Measurements from ENCODE around the gene MACROD1.
"Not testable (repeated sequence)": the region's sequence is repeated elsewhere in the genome, so short reads cannot be mapped to it uniquely, and the experiment has no call there.

MACROD1 gene

GRCh38 chr11:64185175-64185692 is 19.3 kb upstream of the MACROD1 start:
- no peak for DNase-seq

GRCh38 chr11:64183890-64184289 is 18.0 kb upstream of the MACROD1 start:
- no peak for DNase-seq

GRCh38 chr11:64181506-64182411 is 15.8 kb upstream of the MACROD1 start:
- peak; percentile 87 for DNase-seq

GRCh38 chr11:64180891-64181290 is 15.0 kb upstream of the MACROD1 start:
- DNase-seq: no peak

GRCh38 chr11:64178951-64179639 is 13.2 kb upstream of the MACROD1 start:
- no peak for DNase-seq

GRCh38 chr11:64178203-64178602 is 12.3 kb upstream of the MACROD1 start:
- no peak for DNase-seq

- no peak for DNase-seq
Observed at GRCh38 chr11:64176751-64177150, 10.8 kb upstream of the MACROD1 start.

- no peak for DNase-seq
Observed at GRCh38 chr11:64173616-64174355, 7.9 kb upstream of the MACROD1 start.

- no peak for DNase-seq
Observed at GRCh38 chr11:64170419-64170818, 4.5 kb upstream of the MACROD1 start.

- DNase-seq: peak; percentile 62
Observed at GRCh38 chr11:64165481-64165841, 452 bp downstream of the MACROD1 start.

- DNase-seq: no peak
Observed at GRCh38 chr11:64164392-64165312, 1.3 kb downstream of the MACROD1 start.

GRCh38 chr11:64163951-64164350 is 2.0 kb downstream of the MACROD1 start:
- no peak for DNase-seq

GRCh38 chr11:64162769-64163168 is 3.1 kb downstream of the MACROD1 start:
- DNase-seq: not testable (repeated sequence)

GRCh38 chr11:64161037-64161436 is 4.9 kb downstream of the MACROD1 start:
- no peak for DNase-seq

GRCh38 chr11:64157631-64158394 is 8.1 kb downstream of the MACROD1 start:
- no peak for DNase-seq

- no peak for DNase-seq
Observed at GRCh38 chr11:64156235-64157011, 9.5 kb downstream of the MACROD1 start.

- DNase-seq: no peak
Observed at GRCh38 chr11:64153812-64154211, 12.1 kb downstream of the MACROD1 start.

- DNase-seq: peak; percentile 87
Observed at GRCh38 chr11:64152841-64153691, 12.8 kb downstream of the MACROD1 start.

GRCh38 chr11:64151337-64151736 is 14.6 kb downstream of the MACROD1 start:
- DNase-seq: no peak
